Esophagus muscularis mucosa (tissue), 4 donors: ENCODE results near the gene HBEGF. TPM values are rescaled to one million over a fixed set of nuclear protein-coding genes. Genes with fewer than 3 reads are reported as not detected.

Experiments
- DNase-seq: peaks from one replicate; pipeline ENCODE4 v3.0.0-alpha.2; 2017; ENCODE audit errors: extremely low spot score
- H3K27ac ChIP-seq, 4 donors: fragments of 200-600 bp; sonication (generic); replicated peaks in 1 of 4; 1 replicate in 3 of 4; 2 replicates in 1 of 4; pipeline ENCODE4 v1.5.1; 2016 to 2019; ENCODE audit warnings: mild to moderate bottlenecking in 1 of 4
- H3K27me3 ChIP-seq, 4 donors: fragments of 200-600 bp; sonication (generic); one replicate each; pipeline versions ENCODE4 v1.5.1 to v1.6.0; 2016 to 2019
- H3K36me3 ChIP-seq, 4 donors: fragments of 200-600 bp; sonication (generic); one replicate each; pipeline ENCODE4 v1.5.1; 2016 to 2019
- H3K4me1 ChIP-seq, 4 donors: fragments of 200-600 bp; sonication (generic); one replicate each; pipeline ENCODE4 v1.5.1; 2016 to 2019
- H3K4me3 ChIP-seq, 4 donors: fragments of 200-600 bp; sonication (generic); 1 replicate in 2 of 4; 2 replicates in 2 of 4; pipeline ENCODE4 v1.5.1; 2016 to 2019; ENCODE audit warnings: mild to moderate bottlenecking in 4 of 4, moderate library complexity in 1 of 4
- H3K9me3 ChIP-seq, 4 donors: fragments of 200-600 bp; sonication (generic); 1 replicate in 3 of 4; 2 replicates in 1 of 4; pipeline ENCODE4 v1.5.1; 2016 to 2019
- EP300 ChIP-seq: sonication (generic); formaldehyde crosslinking; IDR thresholded peaks from one replicate; pipeline ENCODE4 v1.6.1; 2017; ENCODE audit warnings: antibody characterized with exemption
- POLR2A ChIP-seq: fragments of 450-650 bp; IDR thresholded peaks from one replicate; pipeline ENCODE4 v1.6.1; 2017; ENCODE audit warnings: antibody characterized with exemption, moderate library complexity, mild to moderate bottlenecking, low read depth
- POLR2AphosphoS5 ChIP-seq, 2 donors: sonication (generic); formaldehyde crosslinking; IDR thresholded peaks; one replicate each; pipeline ENCODE4 v1.6.1; 2017; ENCODE audit warnings: antibody characterized with exemption in 2 of 2
- WGBS: methylation state at CpG from one replicate; pipeline ENCODE4 v1.1.5; 2018; 5-methylcytosine and 5-hydroxymethylcytosine counted together
- intact Hi-C: fragments of 100-400 bp; cut with DNase I; formaldehyde crosslinking; loops from one replicate; pipeline ENCODE4 v1.15.1; 2023
- total RNA-seq, 4 donors: library from RNA; depleted of rRNA; stranded (reverse); fragments of >200 nt; gene quantifications; one replicate each; pipeline versions ENCODE4 v1.1.0 to v1.2.1, GENCODE V29; 2016
- TF ChIP-seq, protein P1 (sequence below), 3 experiments: fragments of 200-600 bp in 2 of 3; fragments of 450-650 bp in 1 of 3; sonication (generic) in 2 of 3; IDR thresholded peaks; one replicate each; pipeline ENCODE4 v1.5.1; 2017 to 2019; ENCODE audit warnings: antibody characterized with exemption in 3 of 3, mild to moderate bottlenecking in 2 of 3, moderate library complexity in 1 of 3

Gene HBEGF
- total RNA-seq, 4 donors from 2014 or later, result 6.6 to 20.0 (median 8.2) TPM

DNA sequence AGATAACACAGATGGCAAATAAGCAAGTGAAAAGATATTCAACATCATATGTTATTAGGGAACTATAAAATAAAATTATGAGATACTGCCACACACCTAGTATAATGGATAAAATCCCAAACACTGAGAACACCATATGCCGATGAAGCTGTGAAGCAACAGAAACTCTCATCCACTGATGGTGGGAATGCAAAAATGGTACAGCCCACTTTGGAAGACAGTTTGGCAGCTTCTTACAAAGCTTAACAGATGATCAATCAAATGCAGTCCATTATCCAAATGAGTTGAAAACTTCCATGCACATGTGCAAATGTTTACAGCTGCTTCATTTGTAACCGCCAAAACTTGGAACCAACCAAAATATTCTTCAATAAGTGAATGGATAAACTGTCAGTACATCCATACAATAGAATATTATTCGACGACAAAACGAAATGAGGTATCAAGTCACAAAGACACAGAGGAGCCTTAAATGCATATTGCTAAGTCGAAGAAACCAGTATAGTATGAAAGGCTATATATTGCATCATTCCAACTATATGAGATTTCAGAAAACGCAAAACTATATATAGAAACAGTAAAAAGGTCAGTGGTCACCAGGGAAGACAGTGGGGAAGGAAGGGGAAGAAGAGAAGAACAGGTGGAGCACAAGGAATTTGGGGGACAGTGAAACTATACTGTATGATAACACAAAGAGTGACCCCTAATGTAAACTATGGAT lies 58.4 kb downstream of the HBEGF start:
- peaks cover 28 to 41% (median 34%) of the 10 kb centered on the region in 4 donors for H3K4me1 ChIP-seq
- intact Hi-C loops, result loop anchor here (1.0 kb wide), 1 partner anchor 29 kb away; no protein-coding TSS in a partner anchor
- no peaks in the 10 kb centered on the region for H3K9me3 ChIP-seq
- DNase-seq, result no peak
- H3K27ac ChIP-seq, result no peak overlapping the region
- no peaks in the 10 kb centered on the region for H3K36me3 ChIP-seq
- no peak overlapping the region for H3K4me3 ChIP-seq
- 72% methylated on average over 7 of the region's 7 CpGs for WGBS
- TF ChIP-seq, protein P1, sequence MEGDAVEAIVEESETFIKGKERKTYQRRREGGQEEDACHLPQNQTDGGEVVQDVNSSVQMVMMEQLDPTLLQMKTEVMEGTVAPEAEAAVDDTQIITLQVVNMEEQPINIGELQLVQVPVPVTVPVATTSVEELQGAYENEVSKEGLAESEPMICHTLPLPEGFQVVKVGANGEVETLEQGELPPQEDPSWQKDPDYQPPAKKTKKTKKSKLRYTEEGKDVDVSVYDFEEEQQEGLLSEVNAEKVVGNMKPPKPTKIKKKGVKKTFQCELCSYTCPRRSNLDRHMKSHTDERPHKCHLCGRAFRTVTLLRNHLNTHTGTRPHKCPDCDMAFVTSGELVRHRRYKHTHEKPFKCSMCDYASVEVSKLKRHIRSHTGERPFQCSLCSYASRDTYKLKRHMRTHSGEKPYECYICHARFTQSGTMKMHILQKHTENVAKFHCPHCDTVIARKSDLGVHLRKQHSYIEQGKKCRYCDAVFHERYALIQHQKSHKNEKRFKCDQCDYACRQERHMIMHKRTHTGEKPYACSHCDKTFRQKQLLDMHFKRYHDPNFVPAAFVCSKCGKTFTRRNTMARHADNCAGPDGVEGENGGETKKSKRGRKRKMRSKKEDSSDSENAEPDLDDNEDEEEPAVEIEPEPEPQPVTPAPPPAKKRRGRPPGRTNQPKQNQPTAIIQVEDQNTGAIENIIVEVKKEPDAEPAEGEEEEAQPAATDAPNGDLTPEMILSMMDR (IDR thresholded peaks at IDR 0.05), result no peak
- TF ChIP-seq POLR2A (no peak), EP300 (no peak), POLR2AphosphoS5 (IDR thresholded peaks at IDR 0.05) (no peak)
- H3K27me3 ChIP-seq, result no peaks in the 10 kb centered on the region

DNA sequence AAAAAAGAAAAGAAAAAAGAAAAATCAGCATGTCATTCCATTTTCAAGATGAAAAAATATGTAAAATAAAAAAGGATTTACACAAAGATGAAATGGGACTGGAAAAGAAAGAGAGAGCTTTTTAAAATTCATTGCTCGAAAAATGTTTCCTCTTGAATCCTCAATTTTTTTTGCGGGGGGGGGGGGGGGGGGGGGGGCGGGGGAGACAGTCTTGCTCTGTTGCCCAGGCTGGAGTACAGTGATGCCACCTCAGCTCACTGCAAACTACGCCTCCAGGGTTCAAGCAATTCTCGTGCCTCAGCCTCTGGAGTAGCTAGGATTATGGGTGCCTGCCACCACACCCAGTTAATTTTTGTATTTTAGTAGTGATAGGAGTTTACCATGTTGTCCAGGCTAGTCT lies 60.0 kb downstream of the HBEGF start:
- H3K4me1 ChIP-seq, result peaks cover 13 to 30% (median 22%) of the 10 kb centered on the region in 4 donors
- intact Hi-C loops, result no loop called here
- no peaks in the 10 kb centered on the region for H3K9me3 ChIP-seq
- H3K27me3 ChIP-seq, result no peaks in the 10 kb centered on the region
- no peak for DNase-seq
- no peak overlapping the region for H3K4me3 ChIP-seq
- H3K36me3 ChIP-seq, result no peaks in the 10 kb centered on the region
- H3K27ac ChIP-seq, result no peak overlapping the region
- TF ChIP-seq POLR2AphosphoS5 (IDR thresholded peaks at IDR 0.05), result no peak
- TF ChIP-seq, protein P1 (IDR thresholded peaks at IDR 0.05), result no peak
- no peak for TF ChIP-seq POLR2A
- no peak for TF ChIP-seq EP300
- 88% methylated on average over 4 of the region's 5 CpGs for WGBS

DNA sequence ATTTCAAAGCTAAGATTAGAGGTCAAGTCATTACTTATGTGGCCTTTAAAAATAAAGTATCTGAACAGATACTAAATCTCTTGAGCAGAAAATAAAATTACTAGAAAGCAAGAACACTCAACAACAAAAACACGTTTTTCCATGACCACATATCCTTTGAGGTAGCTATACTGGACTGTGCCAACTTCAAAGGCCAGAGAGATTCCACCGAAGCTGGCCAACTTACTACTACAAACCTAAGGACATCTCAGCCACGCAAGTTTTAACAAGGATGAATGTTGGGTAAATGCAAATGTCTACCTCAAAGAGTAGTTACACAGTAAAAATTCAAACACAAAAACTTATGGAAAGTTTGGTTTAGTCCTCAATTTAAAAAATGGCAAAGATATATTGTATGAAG lies 62.4 kb downstream of the HBEGF start:
- H3K9me3 ChIP-seq, result no peaks in the 10 kb centered on the region
- no peak overlapping the region for H3K27ac ChIP-seq
- peaks cover 0 to 5% (median 0%) of the 10 kb centered on the region in 4 donors for H3K36me3 ChIP-seq
- DNase-seq, result no peak
- 83% methylated on average over 3 of the region's 3 CpGs for WGBS
- H3K27me3 ChIP-seq, result no peaks in the 10 kb centered on the region
- TF ChIP-seq, protein P1 (IDR thresholded peaks at IDR 0.05), result no peak
- TF ChIP-seq EP300, result no peak
- no peak for TF ChIP-seq POLR2AphosphoS5 (IDR thresholded peaks at IDR 0.05)
- no peak for TF ChIP-seq POLR2A
- H3K4me3 ChIP-seq, result no peak overlapping the region
- intact Hi-C loops, result no loop called here
- H3K4me1 ChIP-seq, result peaks cover 7 to 22% (median 17%) of the 10 kb centered on the region in 4 donors

Other genes starting within 250 kb of the HBEGF start
- gene PURA, start 232.5 kb downstream of the HBEGF start, total RNA-seq, result 10 to 100 TPM; 31.8 to 46.5 (median 43.5) TPM
- gene IGIP, start 220.7 kb downstream of the HBEGF start, total RNA-seq, result 10 to 100 TPM; 17.6 to 31.9 (median 27.3) TPM
- gene CYSTM1, start 171.4 kb downstream of the HBEGF start, total RNA-seq, result 10 to 100 TPM; 54.0 to 81.0 (median 67.8) TPM
- 100 to 1,000 TPM in 2 of 4 donors, 10 to 100 TPM in 2; 84.8 to 126 (median 101) TPM for gene PFDN1, start 43.5 kb downstream of the HBEGF start, total RNA-seq
- not detected for gene SLC4A9, start 13.6 kb upstream of the HBEGF start, total RNA-seq
- 10 to 100 TPM; 58.3 to 94.3 (median 62.2) TPM for gene ANKHD1, start 55.2 kb upstream of the HBEGF start, total RNA-seq
- gene EIF4EBP3, start 201.1 kb upstream of the HBEGF start, total RNA-seq, result 10 to 100 TPM in 1 of 4 donors, 1 to 10 TPM in 3; 7.8 to 25.3 (median 9.2) TPM
- gene SRA1, start 210.9 kb upstream of the HBEGF start, total RNA-seq, result 10 to 100 TPM; 17.4 to 29.2 (median 24.7) TPM
- 10 to 100 TPM in 3 of 4 donors, 1 to 10 TPM in 1; 6.8 to 12.5 (median 11.8) TPM for gene APBB3, start 218.0 kb upstream of the HBEGF start, total RNA-seq
- 10 to 100 TPM; 27.8 to 45.1 (median 36.6) TPM for gene SLC35A4, start 218.2 kb upstream of the HBEGF start, total RNA-seq